ENCODE measurements around the gene MAML1.

MAML1 gene

DNA sequence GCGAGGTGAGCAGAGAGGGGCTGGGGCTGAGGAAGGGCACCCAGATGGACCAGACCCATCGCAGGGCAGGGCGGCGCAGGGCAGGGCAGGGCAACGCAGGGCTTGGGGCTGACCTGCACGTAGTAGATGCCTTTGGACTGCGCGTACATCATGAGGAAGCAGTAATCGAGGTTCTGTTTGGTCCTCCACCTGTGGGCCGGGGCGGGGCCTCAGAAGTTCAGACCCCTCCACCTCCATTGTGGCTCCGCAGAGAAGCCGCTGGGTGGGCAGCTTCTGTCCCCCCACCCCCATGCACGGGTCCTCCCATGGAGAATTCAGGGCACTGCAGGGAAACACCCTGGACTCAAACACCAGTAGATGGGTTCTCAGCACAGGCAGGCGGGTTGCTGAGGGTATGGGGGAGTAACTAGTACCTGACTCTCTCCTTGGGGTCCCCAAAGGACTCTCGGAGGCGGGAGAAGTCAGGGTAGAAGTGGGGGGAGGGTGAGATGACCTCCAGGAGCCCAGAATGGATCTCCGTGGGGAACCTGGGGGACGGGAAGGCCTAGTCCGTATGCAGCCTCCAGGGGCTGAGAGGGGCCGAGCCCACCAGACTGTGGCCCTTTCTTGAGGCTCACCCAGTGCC lies 67.6 kb downstream of the MAML1 start:
- TF ChIP-seq, protein P1, sequence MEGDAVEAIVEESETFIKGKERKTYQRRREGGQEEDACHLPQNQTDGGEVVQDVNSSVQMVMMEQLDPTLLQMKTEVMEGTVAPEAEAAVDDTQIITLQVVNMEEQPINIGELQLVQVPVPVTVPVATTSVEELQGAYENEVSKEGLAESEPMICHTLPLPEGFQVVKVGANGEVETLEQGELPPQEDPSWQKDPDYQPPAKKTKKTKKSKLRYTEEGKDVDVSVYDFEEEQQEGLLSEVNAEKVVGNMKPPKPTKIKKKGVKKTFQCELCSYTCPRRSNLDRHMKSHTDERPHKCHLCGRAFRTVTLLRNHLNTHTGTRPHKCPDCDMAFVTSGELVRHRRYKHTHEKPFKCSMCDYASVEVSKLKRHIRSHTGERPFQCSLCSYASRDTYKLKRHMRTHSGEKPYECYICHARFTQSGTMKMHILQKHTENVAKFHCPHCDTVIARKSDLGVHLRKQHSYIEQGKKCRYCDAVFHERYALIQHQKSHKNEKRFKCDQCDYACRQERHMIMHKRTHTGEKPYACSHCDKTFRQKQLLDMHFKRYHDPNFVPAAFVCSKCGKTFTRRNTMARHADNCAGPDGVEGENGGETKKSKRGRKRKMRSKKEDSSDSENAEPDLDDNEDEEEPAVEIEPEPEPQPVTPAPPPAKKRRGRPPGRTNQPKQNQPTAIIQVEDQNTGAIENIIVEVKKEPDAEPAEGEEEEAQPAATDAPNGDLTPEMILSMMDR (conservative IDR thresholded peaks at IDR 0.05; ENCODE audit: control insufficient read depth, insufficient read depth, low read depth, low read length), result no peak
- DNase-seq (ENCODE audit: low read depth), result no peak
- H3K4me3 ChIP-seq (ENCODE audit: control insufficient read depth, low read depth, low read length), result no peak overlapping the region

DNA sequence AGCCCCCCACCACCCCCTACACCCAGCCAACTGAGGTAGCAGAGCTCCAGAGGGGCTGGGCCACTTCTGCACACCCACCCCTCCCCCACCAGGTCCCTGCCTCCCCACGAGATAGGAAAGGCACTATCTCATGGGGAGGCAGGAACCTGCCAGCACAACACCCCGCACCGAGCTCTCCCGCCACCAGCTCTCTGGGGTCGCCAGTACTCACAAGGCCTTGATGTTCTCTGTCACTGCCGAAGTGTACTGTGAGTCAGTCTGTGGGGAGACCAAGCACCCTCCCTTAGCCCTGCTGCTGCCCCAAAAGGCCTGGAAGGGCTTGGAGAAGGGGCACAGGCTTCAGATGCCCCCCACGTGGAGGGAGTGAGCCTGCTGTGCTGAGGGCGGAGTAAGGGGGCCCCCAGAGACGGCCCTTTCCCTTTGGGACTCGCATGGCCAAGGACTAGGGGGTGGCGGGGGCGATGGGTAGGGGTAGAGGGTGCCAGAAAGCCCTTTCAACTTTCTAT lies 68.1 kb downstream of the MAML1 start:
- no peak overlapping the region for H3K4me3 ChIP-seq (ENCODE audit: control insufficient read depth, low read depth, low read length)
- TF ChIP-seq, protein P1 (conservative IDR thresholded peaks at IDR 0.05; ENCODE audit: control insufficient read depth, insufficient read depth, low read depth, low read length), result no peak
- DNase-seq (ENCODE audit: low read depth), result no peak

DNA sequence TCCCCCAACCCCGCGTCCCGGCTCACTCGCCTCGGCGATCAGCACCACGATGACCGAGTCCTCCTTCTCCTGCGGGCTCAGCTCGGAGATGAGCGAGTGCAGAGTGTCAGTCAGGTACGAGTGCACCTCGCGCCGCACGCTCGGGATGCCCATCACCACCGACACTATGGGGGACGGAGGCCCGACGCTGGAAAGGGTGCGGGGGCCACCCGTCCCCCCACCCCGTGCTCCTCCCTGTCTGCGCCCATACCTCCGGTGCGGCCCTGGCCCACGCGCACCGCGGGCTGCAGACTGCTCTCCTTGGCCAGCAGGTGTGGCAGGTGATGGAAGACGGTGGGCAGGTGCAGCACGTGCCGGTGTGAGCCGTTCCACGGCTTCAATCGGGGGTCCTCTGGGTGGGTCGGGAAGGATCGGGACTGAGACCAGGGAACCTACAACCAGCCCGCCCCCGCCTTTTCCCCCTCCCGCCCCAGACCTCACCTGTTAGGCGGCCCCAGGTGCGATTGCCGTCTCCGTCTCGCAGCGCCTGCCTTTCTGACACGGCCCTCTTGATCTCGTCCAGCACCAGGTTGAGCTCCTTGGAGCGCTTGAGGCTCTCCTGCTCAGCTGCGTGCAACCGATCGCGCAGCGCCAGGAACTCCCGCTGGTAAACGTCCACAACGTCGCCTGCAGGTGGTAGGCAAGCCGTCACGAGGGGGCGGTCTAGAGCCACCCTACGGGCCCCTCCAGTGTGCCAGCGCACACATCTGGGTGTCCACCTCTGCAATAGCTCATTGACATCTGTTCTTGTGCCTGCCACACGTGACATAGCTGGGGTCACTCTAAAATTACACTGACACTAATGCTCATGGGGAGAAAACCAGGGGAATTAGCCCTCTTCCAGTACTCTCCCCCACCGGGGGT lies 68.9 kb downstream of the MAML1 start:
- peak; percentile 64 for DNase-seq (ENCODE audit: low read depth)
- H3K4me3 ChIP-seq (ENCODE audit: control insufficient read depth, low read depth, low read length), result no peak overlapping the region
- TF ChIP-seq, protein P1 (conservative IDR thresholded peaks at IDR 0.05; ENCODE audit: control insufficient read depth, insufficient read depth, low read depth, low read length), result peak; percentile 51

DNA sequence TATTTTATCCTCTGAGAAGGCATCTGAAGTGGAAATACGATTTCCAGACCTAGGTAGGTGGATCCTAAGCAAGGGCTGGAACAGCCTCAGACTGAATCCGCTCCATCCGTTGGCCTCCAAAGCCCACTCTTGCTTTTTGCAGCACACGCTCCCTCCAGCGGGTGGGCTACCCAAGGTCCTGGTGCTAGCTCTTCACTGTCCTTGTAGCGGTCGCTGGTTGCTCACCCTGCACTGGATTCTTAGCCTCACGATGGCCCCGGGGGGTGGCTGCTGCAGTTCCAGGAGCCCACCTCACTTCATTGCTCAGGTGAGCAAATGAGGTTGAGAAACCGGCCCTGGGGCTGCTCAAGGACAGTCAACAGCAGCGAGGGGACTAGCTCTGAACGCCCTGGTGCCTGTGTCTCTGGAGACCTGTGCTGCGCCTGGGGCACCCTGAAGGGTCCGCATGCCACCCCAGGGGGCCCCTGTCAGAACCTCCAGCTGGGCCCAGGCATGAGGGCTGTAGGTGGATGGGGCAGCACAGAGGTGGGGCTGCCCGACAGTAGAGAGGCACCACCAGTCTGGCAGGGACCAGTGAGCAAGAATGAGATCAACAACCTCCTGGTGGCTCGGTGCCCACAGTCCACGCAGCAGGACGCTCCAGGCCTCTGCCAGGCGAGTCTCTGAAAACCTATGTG lies 69.7 kb downstream of the MAML1 start:
- H3K4me3 ChIP-seq (ENCODE audit: control insufficient read depth, low read depth, low read length), result no peak overlapping the region
- TF ChIP-seq, protein P1 (conservative IDR thresholded peaks at IDR 0.05; ENCODE audit: control insufficient read depth, insufficient read depth, low read depth, low read length), result no peak
- DNase-seq (ENCODE audit: low read depth), result no peak

DNA sequence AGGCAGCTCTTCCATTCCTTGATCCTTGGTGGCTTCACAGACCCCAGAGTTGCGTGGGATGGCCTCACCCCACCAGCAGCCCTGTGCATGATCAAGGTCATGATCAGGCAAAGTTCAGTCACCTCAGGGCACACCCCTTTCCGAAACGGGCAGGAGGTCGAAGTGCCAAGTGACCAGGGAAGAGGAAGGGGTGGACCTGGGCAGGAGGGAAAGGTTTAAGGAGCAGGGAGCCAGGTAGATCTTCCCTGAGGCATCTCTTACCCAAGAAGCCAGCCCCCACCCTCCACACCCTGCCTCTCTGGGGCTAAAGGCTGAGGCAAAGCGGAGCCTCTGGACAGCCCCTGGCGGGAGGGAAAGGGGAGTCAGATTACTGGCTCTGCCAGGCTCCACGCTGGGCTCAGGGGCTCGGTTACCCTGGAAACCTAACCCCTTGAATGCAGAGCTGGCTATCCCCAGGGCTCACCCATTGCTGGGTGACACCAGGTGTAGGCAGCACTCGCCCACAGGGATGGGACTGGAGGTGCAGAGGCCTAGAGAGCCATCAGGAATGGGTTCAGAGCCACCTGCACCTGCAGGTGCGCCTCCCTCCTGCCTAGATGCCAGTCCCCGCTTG lies 70.4 kb downstream of the MAML1 start:
- no peak overlapping the region for H3K4me3 ChIP-seq (ENCODE audit: control insufficient read depth, low read depth, low read length)
- DNase-seq (ENCODE audit: low read depth), result no peak
- TF ChIP-seq, protein P1 (conservative IDR thresholded peaks at IDR 0.05; ENCODE audit: control insufficient read depth, insufficient read depth, low read depth, low read length), result no peak

All from fibroblast of mammary gland (primary cell).